HepG2 (cell line): ENCODE results near the gene PCSK5. TPM values are rescaled to one million over a fixed set of nuclear protein-coding genes. Genes with fewer than 3 reads are reported as not detected.

Experiments used
- ATF7 ChIP-seq, 2 experiments: fragments of 450-650 bp in 1 of 2; sonication (generic) in 1 of 2; formaldehyde crosslinking in 1 of 2; IDR thresholded peaks; 2 replicates each; pipeline versions ENCODE4 v1.4.0 to v1.6.1; 2016 to 2020; ENCODE audit warnings: antibody characterized with exemption in 1 of 2, mild to moderate bottlenecking in 1 of 2, missing genetic modification reagents in 1 of 2
- CBX2 ChIP-seq, 2 experiments: fragments of 200-600 bp in 1 of 2; sonication (generic); formaldehyde crosslinking in 1 of 2; IDR thresholded peaks; 2 replicates each; pipeline versions ENCODE4 v1.7.0 to v1.8.1; 2018 to 2022; ENCODE audit warnings: low read depth in 2 of 2, low read length in 1 of 2, mild to moderate bottlenecking in 1 of 2, missing genetic modification reagents in 1 of 2
- DMAP1 ChIP-seq: IDR thresholded peaks from 2 replicates; pipeline ENCODE4 v1.6.1; 2016
- MBD4 ChIP-seq: IDR thresholded peaks from 2 replicates; pipeline ENCODE4 v1.6.1; 2012; ENCODE audit warnings: low read length, inconsistent platforms, borderline replicate concordance
- TAF15 ChIP-seq: fragments of 200-400 bp; formaldehyde crosslinking; IDR thresholded peaks from one replicate; pipeline ENCODE4 v1.6.1; 2018; ENCODE audit warnings: mild to moderate bottlenecking, low read depth, low read length; ENCODE audit not compliant: poor library complexity, severe bottlenecking
- TEAD3 ChIP-seq: optimal IDR thresholded peaks from 2 replicates; pipeline ENCODE3; 2016; ENCODE audit warnings: borderline replicate concordance
- TOE1 ChIP-seq: sonication (generic); formaldehyde crosslinking; IDR thresholded peaks from 2 replicates; pipeline ENCODE4 v1.4.0; 2020; ENCODE audit warnings: mild to moderate bottlenecking, missing genetic modification reagents
- ZBTB7B ChIP-seq: sonication (generic); formaldehyde crosslinking; IDR thresholded peaks from 2 replicates; pipeline ENCODE4 v1.4.0; 2020; ENCODE audit warnings: missing genetic modification reagents
- ZFP36L1 ChIP-seq: sonication (generic); formaldehyde crosslinking; IDR thresholded peaks from 2 replicates; pipeline ENCODE4 v1.8.0; 2022; ENCODE audit warnings: mild to moderate bottlenecking, missing genetic modification reagents, moderate library complexity
- ZNF260 ChIP-seq: sonication (generic); formaldehyde crosslinking; IDR thresholded peaks from 2 replicates; pipeline ENCODE4 v1.4.0; 2020; ENCODE audit warnings: missing genetic modification reagents, low read depth, mild to moderate bottlenecking, borderline replicate concordance
- ZNF562 ChIP-seq: sonication (generic); formaldehyde crosslinking; IDR thresholded peaks from 2 replicates; pipeline ENCODE4 v1.8.0; 2022; ENCODE audit warnings: missing genetic modification reagents, borderline replicate concordance
- ZNF629 ChIP-seq: sonication (generic); formaldehyde crosslinking; conservative IDR thresholded peaks from 2 replicates; pipeline ENCODE4 v1.5.0; 2020; ENCODE audit warnings: missing genetic modification reagents
- ZNF660 ChIP-seq: sonication (generic); formaldehyde crosslinking; IDR thresholded peaks from 2 replicates; pipeline ENCODE4 v1.5.1; 2020; ENCODE audit warnings: mild to moderate bottlenecking, low read depth, missing genetic modification reagents, borderline replicate concordance
- ZNF788 ChIP-seq: sonication (generic); formaldehyde crosslinking; IDR thresholded peaks from 2 replicates; pipeline ENCODE4 v1.5.0; 2020; ENCODE audit warnings: mild to moderate bottlenecking, missing genetic modification reagents, borderline replicate concordance
- polyA plus RNA-seq, 8 experiments: library from polyadenylated mRNA; depleted of rRNA in 3 of 8; stranded (reverse) in 7 of 8; unstranded in 1 of 8; fragments of >200 nt; fragmentation: Illumina TruSeq in 4 of 8; extraction: Trizol in 4 of 8; gene quantifications; 2 replicates each; pipeline versions ENCODE4 v1.2.1 to v1.2.3, GENCODE V29; 2011 to 2016; ENCODE audit warnings: low read depth in 4 of 8, missing spikeins in 1 of 8, mixed read lengths in 1 of 8; ENCODE audit not compliant: insufficient read depth in 1 of 8
- total RNA-seq, 5 experiments: library from RNA; depleted of rRNA; stranded (reverse); fragments of >200 nt; fragmentation: Illumina TruSeq; extraction: Trizol; gene quantifications; 2 replicates each; pipeline ENCODE4 v1.2.3, GENCODE V29; 2016; ENCODE audit warnings: low read depth in 1 of 5
- TF ChIP-seq, protein P1 (sequence below): sonication (generic); formaldehyde crosslinking; IDR thresholded peaks from 2 replicates; pipeline ENCODE4 v1.4.0; 2020; ENCODE audit warnings: missing genetic modification reagents
- TF ChIP-seq, protein P2 (sequence below): IDR thresholded peaks from 2 replicates; pipeline ENCODE4 v1.6.1; 2016; ENCODE audit warnings: mild to moderate bottlenecking, missing biosample characterization, missing genetic modification reagents
- TF ChIP-seq, protein P3 (sequence below): sonication (generic); formaldehyde crosslinking; IDR thresholded peaks from 2 replicates; pipeline ENCODE4 v1.4.0; 2020; ENCODE audit warnings: missing genetic modification reagents
- TF ChIP-seq, protein P4 (sequence below): sonication (generic); formaldehyde crosslinking; IDR thresholded peaks from 2 replicates; pipeline ENCODE4 v1.5.0; 2020; ENCODE audit warnings: missing genetic modification reagents, mild to moderate bottlenecking, borderline replicate concordance
- TF ChIP-seq, protein P5 (sequence below): sonication (generic); formaldehyde crosslinking; IDR thresholded peaks from 2 replicates; pipeline ENCODE4 v1.4.0; 2020; ENCODE audit warnings: missing genetic modification reagents

Gene PCSK5
- total and polyA plus RNA-seq, 2 of the 13 experiments (the other 11 are each of a cell fraction or from before 2014, with no cell fraction given): 0.55 to 0.66 TPM

DNA sequence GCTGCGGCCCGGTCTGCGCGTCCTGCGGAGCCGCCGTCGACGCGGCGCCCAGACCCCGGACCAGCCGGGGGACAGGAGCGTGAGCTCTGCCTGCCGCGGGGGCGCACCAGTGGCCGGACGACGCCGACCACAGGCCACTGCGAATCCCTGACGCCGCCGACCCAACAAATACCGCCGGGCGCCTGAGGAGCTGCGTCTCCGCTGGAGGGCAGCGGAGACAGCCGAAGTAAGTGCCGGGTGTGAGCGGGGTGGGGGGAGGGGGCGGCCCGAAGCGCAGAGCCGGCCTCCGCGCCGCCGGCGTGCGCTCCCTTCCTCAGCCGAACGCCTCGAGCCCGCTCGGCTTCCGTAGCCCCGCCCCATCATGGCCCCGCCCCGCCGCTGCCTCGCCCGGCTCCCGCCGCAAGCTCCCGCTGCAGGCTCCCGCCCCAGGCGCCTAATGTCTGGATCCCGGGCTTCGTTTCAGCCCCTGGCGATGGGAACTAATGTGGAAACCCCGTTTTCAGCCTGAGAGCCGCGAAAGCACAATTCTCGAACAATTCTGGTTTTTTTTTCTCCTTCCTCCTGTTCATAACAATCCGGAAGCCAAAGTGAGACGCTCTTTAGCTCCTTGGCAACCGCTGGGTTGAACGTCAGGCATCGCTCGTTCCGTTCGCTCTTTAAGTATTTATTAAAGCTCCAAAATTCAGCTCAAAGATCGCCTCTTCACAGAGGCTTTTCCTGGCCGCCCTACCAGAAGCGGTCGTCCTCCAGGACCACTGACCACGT lies 503.9 kb downstream of the PCSK5 start, which contains the start of gene RFK (continued):
- TF ChIP-seq, protein P1, sequence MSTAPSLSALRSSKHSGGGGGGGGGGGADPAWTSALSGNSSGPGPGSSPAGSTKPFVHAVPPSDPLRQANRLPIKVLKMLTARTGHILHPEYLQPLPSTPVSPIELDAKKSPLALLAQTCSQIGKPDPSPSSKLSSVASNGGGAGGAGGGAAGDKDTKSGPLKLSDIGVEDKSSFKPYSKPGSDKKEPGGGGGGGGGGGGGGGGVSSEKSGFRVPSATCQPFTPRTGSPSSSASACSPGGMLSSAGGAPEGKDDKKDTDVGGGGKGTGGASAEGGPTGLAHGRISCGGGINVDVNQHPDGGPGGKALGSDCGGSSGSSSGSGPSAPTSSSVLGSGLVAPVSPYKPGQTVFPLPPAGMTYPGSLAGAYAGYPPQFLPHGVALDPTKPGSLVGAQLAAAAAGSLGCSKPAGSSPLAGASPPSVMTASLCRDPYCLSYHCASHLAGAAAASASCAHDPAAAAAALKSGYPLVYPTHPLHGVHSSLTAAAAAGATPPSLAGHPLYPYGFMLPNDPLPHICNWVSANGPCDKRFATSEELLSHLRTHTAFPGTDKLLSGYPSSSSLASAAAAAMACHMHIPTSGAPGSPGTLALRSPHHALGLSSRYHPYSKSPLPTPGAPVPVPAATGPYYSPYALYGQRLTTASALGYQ: peak; percentile 58; the same call in 1 of the 2 replicates
- TF ChIP-seq TOE1 (CRISPR knock-in tag): peak; percentile 75; the same call in 1 of the 2 replicates
- no peak for TF ChIP-seq ZNF660 (CRISPR knock-in tag)
- TF ChIP-seq ZBTB7B (CRISPR knock-in tag): peak; percentile 71
- peak; percentile 73; the same call in 1 of the 2 replicates for TF ChIP-seq DMAP1 (CRISPR knock-in tag)
- TF ChIP-seq ZFP36L1 (CRISPR knock-in tag): peak; percentile 57; the same call in 1 of the 2 replicates
- no peak for TF ChIP-seq TAF15
- peak; percentile 69; the same call in 1 of the 2 replicates for TF ChIP-seq ZNF788
- 0 out of 2 replicates have a peak, but pooled peaks have one; percentile 75 for TF ChIP-seq ZNF260 (CRISPR knock-in tag)
- TF ChIP-seq, protein P2, sequence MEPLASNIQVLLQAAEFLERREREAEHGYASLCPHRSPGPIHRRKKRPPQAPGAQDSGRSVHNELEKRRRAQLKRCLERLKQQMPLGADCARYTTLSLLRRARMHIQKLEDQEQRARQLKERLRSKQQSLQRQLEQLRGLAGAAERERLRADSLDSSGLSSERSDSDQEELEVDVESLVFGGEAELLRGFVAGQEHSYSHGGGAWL (CRISPR knock-in tag): 0 out of 2 replicates have a peak, but pooled peaks have one; percentile 31
- TF ChIP-seq MBD4: no peak
- TF ChIP-seq, protein P3, sequence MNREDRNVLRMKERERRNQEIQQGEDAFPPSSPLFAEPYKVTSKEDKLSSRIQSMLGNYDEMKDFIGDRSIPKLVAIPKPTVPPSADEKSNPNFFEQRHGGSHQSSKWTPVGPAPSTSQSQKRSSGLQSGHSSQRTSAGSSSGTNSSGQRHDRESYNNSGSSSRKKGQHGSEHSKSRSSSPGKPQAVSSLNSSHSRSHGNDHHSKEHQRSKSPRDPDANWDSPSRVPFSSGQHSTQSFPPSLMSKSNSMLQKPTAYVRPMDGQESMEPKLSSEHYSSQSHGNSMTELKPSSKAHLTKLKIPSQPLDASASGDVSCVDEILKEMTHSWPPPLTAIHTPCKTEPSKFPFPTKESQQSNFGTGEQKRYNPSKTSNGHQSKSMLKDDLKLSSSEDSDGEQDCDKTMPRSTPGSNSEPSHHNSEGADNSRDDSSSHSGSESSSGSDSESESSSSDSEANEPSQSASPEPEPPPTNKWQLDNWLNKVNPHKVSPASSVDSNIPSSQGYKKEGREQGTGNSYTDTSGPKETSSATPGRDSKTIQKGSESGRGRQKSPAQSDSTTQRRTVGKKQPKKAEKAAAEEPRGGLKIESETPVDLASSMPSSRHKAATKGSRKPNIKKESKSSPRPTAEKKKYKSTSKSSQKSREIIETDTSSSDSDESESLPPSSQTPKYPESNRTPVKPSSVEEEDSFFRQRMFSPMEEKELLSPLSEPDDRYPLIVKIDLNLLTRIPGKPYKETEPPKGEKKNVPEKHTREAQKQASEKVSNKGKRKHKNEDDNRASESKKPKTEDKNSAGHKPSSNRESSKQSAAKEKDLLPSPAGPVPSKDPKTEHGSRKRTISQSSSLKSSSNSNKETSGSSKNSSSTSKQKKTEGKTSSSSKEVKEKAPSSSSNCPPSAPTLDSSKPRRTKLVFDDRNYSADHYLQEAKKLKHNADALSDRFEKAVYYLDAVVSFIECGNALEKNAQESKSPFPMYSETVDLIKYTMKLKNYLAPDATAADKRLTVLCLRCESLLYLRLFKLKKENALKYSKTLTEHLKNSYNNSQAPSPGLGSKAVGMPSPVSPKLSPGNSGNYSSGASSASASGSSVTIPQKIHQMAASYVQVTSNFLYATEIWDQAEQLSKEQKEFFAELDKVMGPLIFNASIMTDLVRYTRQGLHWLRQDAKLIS (CRISPR knock-in tag): no peak
- TF ChIP-seq, protein P4, sequence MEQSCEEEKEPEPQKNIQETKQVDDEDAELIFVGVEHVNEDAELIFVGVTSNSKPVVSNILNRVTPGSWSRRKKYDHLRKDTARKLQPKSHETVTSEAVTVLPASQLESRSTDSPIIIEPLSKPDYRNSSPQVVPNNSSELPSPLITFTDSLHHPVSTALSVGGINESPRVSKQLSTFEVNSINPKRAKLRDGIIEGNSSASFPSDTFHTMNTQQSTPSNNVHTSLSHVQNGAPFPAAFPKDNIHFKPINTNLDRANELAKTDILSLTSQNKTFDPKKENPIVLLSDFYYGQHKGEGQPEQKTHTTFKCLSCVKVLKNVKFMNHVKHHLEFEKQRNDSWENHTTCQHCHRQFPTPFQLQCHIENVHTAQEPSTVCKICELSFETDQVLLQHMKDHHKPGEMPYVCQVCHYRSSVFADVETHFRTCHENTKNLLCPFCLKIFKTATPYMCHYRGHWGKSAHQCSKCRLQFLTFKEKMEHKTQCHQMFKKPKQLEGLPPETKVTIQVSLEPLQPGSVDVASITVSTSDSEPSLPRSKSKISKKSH (CRISPR knock-in tag): no peak
- no peak for TF ChIP-seq CBX2 (IDR thresholded peaks at IDR 0.05; ENCODE audit: low read depth, low read length)
- no peak for TF ChIP-seq CBX2 (CRISPR knock-in tag; IDR thresholded peaks at IDR 0.05; ENCODE audit: low read depth)
- TF ChIP-seq ATF7 (IDR thresholded peaks at IDR 0.05): no peak
- TF ChIP-seq ATF7 (CRISPR knock-in tag; IDR thresholded peaks at IDR 0.05): 0 out of 2 replicates have a peak, but pooled peaks have one; percentile 40
- TF ChIP-seq ZNF562: no peak
- TF ChIP-seq, protein P5, sequence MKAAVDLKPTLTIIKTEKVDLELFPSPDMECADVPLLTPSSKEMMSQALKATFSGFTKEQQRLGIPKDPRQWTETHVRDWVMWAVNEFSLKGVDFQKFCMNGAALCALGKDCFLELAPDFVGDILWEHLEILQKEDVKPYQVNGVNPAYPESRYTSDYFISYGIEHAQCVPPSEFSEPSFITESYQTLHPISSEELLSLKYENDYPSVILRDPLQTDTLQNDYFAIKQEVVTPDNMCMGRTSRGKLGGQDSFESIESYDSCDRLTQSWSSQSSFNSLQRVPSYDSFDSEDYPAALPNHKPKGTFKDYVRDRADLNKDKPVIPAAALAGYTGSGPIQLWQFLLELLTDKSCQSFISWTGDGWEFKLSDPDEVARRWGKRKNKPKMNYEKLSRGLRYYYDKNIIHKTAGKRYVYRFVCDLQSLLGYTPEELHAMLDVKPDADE: no peak
- no peak; the same call in 1 of the 2 replicates for TF ChIP-seq ZNF629 (CRISPR knock-in tag)
- peak; percentile 70 for TF ChIP-seq TEAD3 (CRISPR knock-in tag)
